Measurements from ENCODE around the gene SCGB1A1.

- TF ChIP-seq POLR2A (IDR thresholded peaks at IDR 0.05) (no peak), CTCF (IDR thresholded peaks at IDR 0.05) (no peak)
Measured at GRCh38 chr11:62399878-62400266, 19.0 kb upstream of the SCGB1A1 start.
